HepG2 (cell line): ENCODE results near the gene TM9SF3. TPM values are rescaled to one million over a fixed set of nuclear protein-coding genes. Genes with fewer than 3 reads are reported as not detected.
"Not testable (repeated sequence)": the region's sequence is repeated elsewhere in the genome, so short reads cannot be mapped to it uniquely, and the experiment has no call there.

Experiments
- ATAC-seq: fragments of 200-7000 bp; cut with Tn5 transposase; 3 replicates; pipeline ENCODE4 v1.9.1; 2020; ENCODE audit warnings: mild to moderate bottlenecking, moderate library complexity
- BruUV-seq: library from RNA; stranded (reverse); fragments of 400-500 nt; replicated peaks from 2 replicates; lab custom pipeline; 2021; lab: Mats Ljungman, UMichigan
- CTCF ChIA-PET: fragments of 300-600 bp; formaldehyde crosslinking; extraction: SDS; loops from one replicate; lab custom pipeline; 2021; ENCODE audit warnings: low total read pairs, inconsistent platforms, low intra/inter-chr PET ratio; lab: Yijun Ruan, JAX
- POLR2A ChIA-PET: fragments of 350-600 bp; sonication (Branson Sonifier 250); formaldehyde crosslinking; loops from one replicate; lab custom pipeline; 2020; ENCODE audit warnings: antibody characterized with exemption, inconsistent platforms; lab: Yijun Ruan, JAX
- DNase-seq: peaks from one replicate; pipeline ENCODE4 v3.0.0-alpha.2; 2015; ENCODE audit warnings: low spot score
- FAIRE-seq: peaks from 3 replicates; lab custom pipeline; 2011; peaks lifted over from hg19 to GRCh38; lab: Jason Lieb, UNC
- H2AFZ ChIP-seq: one replicate; pipeline ENCODE4 v1.6.1; 2011; ENCODE audit warnings: low read length, inconsistent platforms
- H3K27ac ChIP-seq: fragments of 300-600 bp; 3 replicates; pipeline ENCODE4 v1.8.0; 2011; ENCODE audit warnings: mixed run types, mild to moderate bottlenecking, mixed read lengths, low read length, inconsistent platforms; ENCODE audit not compliant: insufficient read depth; ENCODE audit errors: extremely low read length
- H3K27me3 ChIP-seq, 2 experiments: fragments of 200-600 bp in 1 of 2; 2 replicates in 1 of 2; 3 replicates in 1 of 2; pipeline versions ENCODE4 v1.6.0 to v1.8.0; 2011; ENCODE audit warnings: low read length in 2 of 2, mild to moderate bottlenecking in 2 of 2, moderate library complexity in 2 of 2, inconsistent platforms in 1 of 2; ENCODE audit not compliant: insufficient read depth in 2 of 2, control insufficient read depth in 1 of 2
- H3K36me3 ChIP-seq, 2 experiments: fragments of 200-600 bp in 1 of 2; replicated peaks in 1 of 2; 2 replicates in 1 of 2; 3 replicates in 1 of 2; pipeline versions ENCODE4 v1.5.1 to v1.8.0; 2011; ENCODE audit warnings: low read length in 2 of 2, inconsistent platforms in 1 of 2; ENCODE audit not compliant: insufficient read depth in 2 of 2, control insufficient read depth in 1 of 2
- H3K4me1 ChIP-seq: 2 replicates; pipeline ENCODE4 v1.5.1; 2012; ENCODE audit warnings: low read length, inconsistent platforms; ENCODE audit not compliant: insufficient read depth
- H3K4me2 ChIP-seq: 2 replicates; pipeline ENCODE4 v1.6.0; 2011; ENCODE audit warnings: low read depth, low read length, inconsistent platforms
- H3K4me3 ChIP-seq, 3 experiments: fragments of 200-600 bp in 1 of 3; sonication (generic), shearing (Covaris generic) in 1 of 3; replicated peaks in 1 of 3; 2 replicates each; pipeline ENCODE4 v1.5.1; 2011 to 2016; ENCODE audit warnings: low read length in 3 of 3, inconsistent platforms in 2 of 3, low read depth in 2 of 3, mild to moderate bottlenecking in 2 of 3, control low read depth in 1 of 3, mixed read lengths in 1 of 3; ENCODE audit not compliant: insufficient read depth in 1 of 3
- H3K79me2 ChIP-seq: one replicate; pipeline ENCODE4 v1.6.1; 2011; ENCODE audit warnings: low read length, inconsistent platforms; ENCODE audit not compliant: insufficient read depth
- H3K9ac ChIP-seq: 2 replicates; pipeline ENCODE4 v1.6.0; 2011; ENCODE audit warnings: mild to moderate bottlenecking, low read depth, low read length, inconsistent platforms; ENCODE audit not compliant: insufficient read depth
- H3K9me3 ChIP-seq: 2 replicates; pipeline ENCODE4 v1.5.1; 2012; ENCODE audit warnings: mild to moderate bottlenecking, low read length
- H4K20me1 ChIP-seq: 2 replicates; pipeline ENCODE4 v1.6.0; 2011; ENCODE audit warnings: inconsistent platforms, mild to moderate bottlenecking, low read length, moderate library complexity; ENCODE audit not compliant: insufficient read depth
- HOXA9 ChIP-seq: sonication (generic); formaldehyde crosslinking; IDR thresholded peaks from 2 replicates; pipeline ENCODE4 v1.8.1; 2022; ENCODE audit warnings: missing genetic modification reagents, mild to moderate bottlenecking, moderate library complexity, borderline replicate concordance
- NR2F6 ChIP-seq, 2 experiments: IDR thresholded peaks; 2 replicates each; pipeline ENCODE4 v1.6.1; 2016; ENCODE audit warnings: antibody characterized with exemption in 1 of 2, mild to moderate bottlenecking in 1 of 2
- POLR2AphosphoS5 ChIP-seq: IDR thresholded peaks from 2 replicates; pipeline ENCODE4 v1.6.1; 2012; ENCODE audit warnings: low read depth, low read length
- ZFP62 ChIP-seq: sonication (generic); formaldehyde crosslinking; IDR thresholded peaks from 2 replicates; pipeline ENCODE4 v1.4.0; 2020; ENCODE audit warnings: missing genetic modification reagents
- ZNF546 ChIP-seq: sonication (generic); formaldehyde crosslinking; conservative IDR thresholded peaks from 2 replicates; pipeline ENCODE4 v1.8.1; 2023; ENCODE audit warnings: mild to moderate bottlenecking, missing genetic modification reagents
- ZNF550 ChIP-seq: sonication (generic); formaldehyde crosslinking; IDR thresholded peaks from 2 replicates; pipeline ENCODE4 v1.4.0; 2020; ENCODE audit warnings: mild to moderate bottlenecking, missing genetic modification reagents, borderline replicate concordance
- ZNF710 ChIP-seq: sonication (generic); formaldehyde crosslinking; IDR thresholded peaks from 2 replicates; pipeline ENCODE4 v1.5.0; 2020; ENCODE audit warnings: mild to moderate bottlenecking, missing genetic modification reagents, borderline replicate concordance
- WGBS: methylation state at CpG from one replicate; pipeline ENCODE4 v1.1.6; 2017; ENCODE audit warnings: low lambda C conversion rate; 5-methylcytosine and 5-hydroxymethylcytosine counted together
- in situ Hi-C: cut with HindIII; loops from 2 replicates; pipeline ENCODE4 v1.10.0; 2017; ENCODE audit warnings: low pct_unique_long_range_greater_than_20kb; ENCODE audit not compliant: extremely low pct_ligation_motif_present
- intact Hi-C: fragments of 100-400 bp; cut with micrococcal nuclease; formaldehyde crosslinking; loops from one replicate; pipeline ENCODE4 v1.10.0; 2022; ENCODE audit not compliant: unreplicated experiment
- polyA plus RNA-seq, 8 experiments: library from polyadenylated mRNA; depleted of rRNA in 3 of 8; stranded (reverse) in 7 of 8; unstranded in 1 of 8; fragments of >200 nt; fragmentation: Illumina TruSeq in 4 of 8; extraction: Trizol in 4 of 8; gene quantifications; 2 replicates each; pipeline versions ENCODE4 v1.2.1 to v1.2.3, GENCODE V29; 2011 to 2016; ENCODE audit warnings: low read depth in 4 of 8, missing spikeins in 1 of 8, mixed read lengths in 1 of 8; ENCODE audit not compliant: insufficient read depth in 1 of 8
- total RNA-seq, 5 experiments: library from RNA; depleted of rRNA; stranded (reverse); fragments of >200 nt; fragmentation: Illumina TruSeq; extraction: Trizol; gene quantifications; 2 replicates each; pipeline ENCODE4 v1.2.3, GENCODE V29; 2016; ENCODE audit warnings: low read depth in 1 of 5

Gene TM9SF3
- total and polyA plus RNA-seq, 2 of the 13 experiments (the other 11 are each of a cell fraction or from before 2014, with no cell fraction given) = 43.8 to 120 TPM

GRCh38 chr10:96577069-96577468 is 9.7 kb downstream of the TM9SF3 start:
- POLR2A ChIA-PET = no interaction called here
- Histone ChIP-seq H3K27ac (no peak overlapping the region), H3K9ac (no peak overlapping the region), H2AFZ (no peak overlapping the region), H4K20me1 (peaks cover 62% of the 10 kb centered on the region), H3K36me3 (peaks cover 1 to 24% of the 10 kb centered on the region in 2 experiments), H3K9me3 (no peaks in the 10 kb centered on the region), H3K27me3 (no peaks in the 10 kb centered on the region), H3K79me2 (peaks cover 96% of the 10 kb centered on the region), H3K4me1 (peaks cover 36% of the 10 kb centered on the region), H3K4me2 (no peak overlapping the region), H3K4me3 (no peak overlapping the region)
- no peak for TF ChIP-seq POLR2AphosphoS5
- no peak for TF ChIP-seq NR2F6 (IDR thresholded peaks at IDR 0.05)
- TF ChIP-seq NR2F6 (CRISPR knock-in tag; IDR thresholded peaks at IDR 0.05) = no peak
- FAIRE-seq (no peak), DNase-seq (no peak), ATAC-seq (no peak)
- in situ Hi-C loops (no loop called here), intact Hi-C loops (no loop called here)
- BruUV-seq = no TSS peak
- CTCF ChIA-PET = no interaction called here
- WGBS = 97% methylated on average over 1 of the region's 1 CpG

GRCh38 chr10:96576277-96576980 is 10.4 kb downstream of the TM9SF3 start:
- intact Hi-C loops = no loop called here
- Histone ChIP-seq H3K4me2 (no peak overlapping the region), H3K36me3 (peaks cover 1 to 28% of the 10 kb centered on the region in 2 experiments), H3K27me3 (no peaks in the 10 kb centered on the region), H3K27ac (no peak overlapping the region), H2AFZ (no peak overlapping the region), H3K9me3 (no peaks in the 10 kb centered on the region), H4K20me1 (peaks cover 62% of the 10 kb centered on the region), H3K4me1 (peaks cover 30% of the 10 kb centered on the region), H3K79me2 (peaks cover 96% of the 10 kb centered on the region), H3K9ac (no peak overlapping the region), H3K4me3 (no peak overlapping the region)
- ATAC-seq = no peak
- ChIA-PET CTCF (no interaction called here), POLR2A (no interaction called here)
- no TSS peak for BruUV-seq
- no peak for DNase-seq
- in situ Hi-C loops = no loop called here
- FAIRE-seq = no peak
- TF ChIP-seq ZNF710 (CRISPR knock-in tag) (no peak), ZNF550 (CRISPR knock-in tag) (no peak), ZNF546 (CRISPR knock-in tag) (no peak), HOXA9 (CRISPR knock-in tag) (no peak), ZFP62 (CRISPR knock-in tag) (no peak)
- WGBS = 93% methylated on average over 1 of the region's 1 CpG

- FAIRE-seq, H3K9me3 ChIP-seq, POLR2A ChIA-PET, H3K27me3 ChIP-seq, BruUV-seq, H2AFZ ChIP-seq, intact Hi-C loops, ATAC-seq, H3K9ac ChIP-seq, H3K4me3 ChIP-seq, DNase-seq, in situ Hi-C loops, H3K4me2 ChIP-seq, H3K27ac ChIP-seq: not testable (repeated sequence)
- H3K36me3 ChIP-seq = peaks cover 3 to 31% of the 10 kb centered on the region in 2 experiments
- H3K4me1 ChIP-seq = peaks cover 12% of the 10 kb centered on the region
- 97% methylated on average over 2 of the region's 2 CpGs for WGBS
- H3K79me2 ChIP-seq = peaks cover 94% of the 10 kb centered on the region
- peaks cover 59% of the 10 kb centered on the region for H4K20me1 ChIP-seq
- CTCF ChIA-PET = interaction anchor here (0.6 kb wide), 1 partner anchor 179 kb away, joined by 3 read pairs; no protein-coding TSS in a partner anchor
These were observed 12.2 kb downstream of the TM9SF3 start for GRCh38 chr10:96574564-96574963.
